Liver (tissue), 9 donors: ENCODE measurements around the gene TIAM2. TPM values are rescaled to one million over a fixed set of nuclear protein-coding genes. Genes with fewer than 3 reads are reported as not detected.

Experiments used
- DNase-seq: peaks from one replicate; pipeline ENCODE4 v3.0.0-alpha.2; 2017; ENCODE audit warnings: low spot score
- H3K27ac ChIP-seq, 2 donors: one replicate each; pipeline ENCODE4 v1.7.0; 2013; ENCODE audit warnings: inconsistent platforms in 2 of 2, low read length in 2 of 2, control low read depth in 1 of 2, low read depth in 1 of 2, mild to moderate bottlenecking in 1 of 2
- H3K27me3 ChIP-seq, 4 donors: one replicate each; pipeline versions ENCODE4 v1.6.1 to v1.7.0; 2013; ENCODE audit warnings: low read length in 3 of 4, inconsistent platforms in 1 of 4, mild to moderate bottlenecking in 1 of 4, moderate library complexity in 1 of 4; ENCODE audit not compliant: control insufficient read depth in 4 of 4, insufficient read depth in 4 of 4
- H3K36me3 ChIP-seq, 4 donors: one replicate each; pipeline versions ENCODE4 v1.6.1 to v1.7.0; 2013; ENCODE audit warnings: low read length in 3 of 4, mild to moderate bottlenecking in 3 of 4, low read depth in 1 of 4, moderate library complexity in 1 of 4; ENCODE audit not compliant: control insufficient read depth in 4 of 4, insufficient read depth in 3 of 4
- H3K4me1 ChIP-seq, 4 donors: one replicate each; pipeline versions ENCODE4 v1.6.1 to v1.7.0; 2013; ENCODE audit warnings: low read length in 3 of 4, mild to moderate bottlenecking in 3 of 4, moderate library complexity in 1 of 4; ENCODE audit not compliant: control insufficient read depth in 4 of 4, insufficient read depth in 4 of 4
- H3K4me3 ChIP-seq, 3 donors: one replicate each; pipeline versions ENCODE4 v1.6.1 to v1.7.0; 2013; ENCODE audit warnings: low read length in 3 of 3, control low read depth in 1 of 3, low read depth in 1 of 3, mild to moderate bottlenecking in 1 of 3
- H3K9ac ChIP-seq, 2 donors: one replicate each; pipeline ENCODE4 v1.7.0; 2013; ENCODE audit warnings: low read length in 2 of 2, mild to moderate bottlenecking in 2 of 2, moderate library complexity in 2 of 2, control low read depth in 1 of 2, low read depth in 1 of 2
- H3K9me3 ChIP-seq, 4 donors: one replicate each; pipeline versions ENCODE4 v1.6.1 to v1.7.0; 2013; ENCODE audit warnings: low read length in 3 of 4; ENCODE audit not compliant: control insufficient read depth in 4 of 4
- ATF3 ChIP-seq: IDR thresholded peaks from 2 replicates; pipeline ENCODE4 v1.6.1; 2016; ENCODE audit warnings: antibody characterized with exemption
- CTCF ChIP-seq: fragments of 150-350 bp; IDR thresholded peaks from 2 replicates; pipeline ENCODE4 v1.5.1; 2017; ENCODE audit warnings: improper control_type of control experiment, low read depth, low read length; ENCODE audit not compliant: missing input control
- EGR1 ChIP-seq, 2 donors: IDR thresholded peaks; 2 replicates each; pipeline ENCODE4 v1.6.1; 2016 to 2018; ENCODE audit warnings: antibody characterized with exemption in 2 of 2, low read depth in 2 of 2
- HNF4A ChIP-seq, 2 donors: conservative IDR thresholded peaks; 2 replicates each; pipeline ENCODE4 v1.6.1; 2016; ENCODE audit warnings: antibody characterized with exemption in 2 of 2, mild to moderate bottlenecking in 2 of 2
- HNF4G ChIP-seq: IDR thresholded peaks from 2 replicates; pipeline ENCODE4 v1.6.1; 2016; ENCODE audit warnings: antibody characterized with exemption
- JUND ChIP-seq, 2 donors: IDR thresholded peaks; 2 replicates each; pipeline ENCODE4 v1.6.1; 2016; ENCODE audit warnings: antibody characterized with exemption in 2 of 2
- MAX ChIP-seq: IDR thresholded peaks from 2 replicates; pipeline ENCODE4 v1.6.1; 2016; ENCODE audit warnings: antibody characterized with exemption
- NR2F2 ChIP-seq: IDR thresholded peaks from 2 replicates; pipeline ENCODE4 v1.6.1; 2016; ENCODE audit warnings: antibody characterized with exemption
- REST ChIP-seq: IDR thresholded peaks from 2 replicates; pipeline ENCODE4 v1.6.1; 2016; ENCODE audit warnings: antibody characterized with exemption, mild to moderate bottlenecking
- YY1 ChIP-seq: IDR thresholded peaks from 2 replicates; pipeline ENCODE4 v1.6.1; 2016; ENCODE audit warnings: antibody characterized with exemption, mild to moderate bottlenecking
- ZBTB33 ChIP-seq: IDR thresholded peaks from 2 replicates; pipeline ENCODE4 v1.6.1; 2016; ENCODE audit warnings: antibody characterized with exemption
- WGBS: extraction: QIAGEN DNeasy Blood & Tissue Kit; methylation state at CpG from one replicate; pipeline ENCODE4 v1.1.7; 2013; 5-methylcytosine and 5-hydroxymethylcytosine counted together
- polyA plus RNA-seq, 2 donors: library from polyadenylated mRNA; stranded (reverse) in 1 of 2; unstranded in 1 of 2; fragments of 200-250 nt in 1 of 2; fragments of >200 nt in 1 of 2; fragmentation: Nextera tagmentation in 1 of 2; extraction: Ambion mirVana in 1 of 2; gene quantifications; one replicate each; pipeline versions ENCODE4 v1.2.1 to v1.2.3, GENCODE V29; 2013 to 2015
- total RNA-seq, 2 donors: library from RNA; depleted of rRNA; stranded (reverse); fragments of >200 nt; gene quantifications; one replicate each; pipeline ENCODE4 v1.2.3, GENCODE V29; 2014
- donor health status: healthy.
- donor health status: healthy.
- donor health status: healthy.
- donor health status: healthy.
- donor health status: healthy.

TIAM2 gene
- total and polyA plus RNA-seq, 4 donors, result 0.62 to 3.7 (median 2.4) TPM

GRCh38 chr6:155121294-155121693 lies 126.2 kb downstream of the TIAM2 start (continued):
- TF ChIP-seq REST, result no peak

GRCh38 chr6:155121699-155122098 lies 126.6 kb downstream of the TIAM2 start:
- no peak for DNase-seq
- no peaks in the 10 kb centered on the region for H3K36me3 ChIP-seq
- H3K4me1 ChIP-seq, result no peaks in the 10 kb centered on the region
- no peak overlapping the region for H3K9ac ChIP-seq
- H3K9me3 ChIP-seq, result no peaks in the 10 kb centered on the region
- no peak overlapping the region for H3K27ac ChIP-seq
- WGBS, result 47% methylated on average over 11 of the region's 11 CpGs
- no peaks in the 10 kb centered on the region for H3K27me3 ChIP-seq
- TF ChIP-seq ATF3 (no peak), ZBTB33 (no peak), EGR1 (IDR thresholded peaks at IDR 0.05; ENCODE audit: low read depth in 2 of 2) (no peak), MAX (no peak), CTCF (no peak), JUND (IDR thresholded peaks at IDR 0.05) (no peak), NR2F2 (no peak), REST (no peak), YY1 (no peak), HNF4G (no peak), HNF4A (conservative IDR thresholded peaks at IDR 0.05) (no peak)
- no peak overlapping the region for H3K4me3 ChIP-seq
